Measurements from ENCODE around the gene NASP.

DNA sequence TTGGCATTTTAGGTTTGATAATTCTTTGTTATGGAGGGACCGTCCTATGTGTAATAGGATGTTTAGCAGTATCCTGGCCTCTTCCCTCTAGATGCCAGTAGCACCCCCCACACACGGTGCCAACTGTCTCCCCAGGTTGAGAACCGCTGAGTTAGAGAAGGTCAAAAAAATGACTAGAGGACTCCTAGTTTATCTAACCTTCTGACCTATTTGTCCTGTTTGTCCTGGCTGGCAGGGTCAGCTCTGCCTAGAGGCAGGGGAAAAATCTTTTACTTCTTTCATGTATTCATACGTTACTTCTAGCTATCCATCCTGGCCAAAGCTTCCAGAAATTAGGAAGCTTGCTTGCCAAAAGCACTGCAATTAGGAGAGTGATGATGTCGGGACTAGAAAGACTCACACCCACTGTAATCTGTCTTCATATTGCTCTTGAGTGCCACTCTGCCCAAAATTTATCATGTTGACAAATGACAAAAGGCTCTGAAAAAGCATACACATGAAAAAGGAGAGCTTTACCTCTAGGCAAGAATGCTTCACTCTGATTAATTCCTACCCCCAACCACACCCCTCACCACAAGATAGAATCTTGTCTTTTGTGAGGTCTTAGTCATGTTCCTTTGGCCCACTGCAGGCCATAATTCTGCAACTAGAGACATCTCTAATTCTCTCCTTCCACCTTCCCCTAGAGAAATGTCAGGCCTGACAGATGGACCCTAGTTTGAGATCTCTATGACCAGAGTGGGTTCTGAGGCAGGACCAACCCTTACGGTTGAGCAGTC is 47.7 kb upstream of the NASP start:
- TF ChIP-seq CTCF (IDR thresholded peaks at IDR 0.05) (no peak), POLR2A (IDR thresholded peaks at IDR 0.05) (no peak)
